ENCODE measurements around the gene SAFB. TPM values are rescaled to one million over a fixed set of nuclear protein-coding genes. Genes with fewer than 3 reads are reported as not detected.
A peak's percentile ranks its signal among the peaks of the same experiment; 100 is the strongest.

Gene SAFB
- total and polyA plus RNA-seq, 2 of the 13 experiments (the other 11 are each of a cell fraction or from before 2014, with no cell fraction given): 21.0 to 28.4 TPM

DNA sequence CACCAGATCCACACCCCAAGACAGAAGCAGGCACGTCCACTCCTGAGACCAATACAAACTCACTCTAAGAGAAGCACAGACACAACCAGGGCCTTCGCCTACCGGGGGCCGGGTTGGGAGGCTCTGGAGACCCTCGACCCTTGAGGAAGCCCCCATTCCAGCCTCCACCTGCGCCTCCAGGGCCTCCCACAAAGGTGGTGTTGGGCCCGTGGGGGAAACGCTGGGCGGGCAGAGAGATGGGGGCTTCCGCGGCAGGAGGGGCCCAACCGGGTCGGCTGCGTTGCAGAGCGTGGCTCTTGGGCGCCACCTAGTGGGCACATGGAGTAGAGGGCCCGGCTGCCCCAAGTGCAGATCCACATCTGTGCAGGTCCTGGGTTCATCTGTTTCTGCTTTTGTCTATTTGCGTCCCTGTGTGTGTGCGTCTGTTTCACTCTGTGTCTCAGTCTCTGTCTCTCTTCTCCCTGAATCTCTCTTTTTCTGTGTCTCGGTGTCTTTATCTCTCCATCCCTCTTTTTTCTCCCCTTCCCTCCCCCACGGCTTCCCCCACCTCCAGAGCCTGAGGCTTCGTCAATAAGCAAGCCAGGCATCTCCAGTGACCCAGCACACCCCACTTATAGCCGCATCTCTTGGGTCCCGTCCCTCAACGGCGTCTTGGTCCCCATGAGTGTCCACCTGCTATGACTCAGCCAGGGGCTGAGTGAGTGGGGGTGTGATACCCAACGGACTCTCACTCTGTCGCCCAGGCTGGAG is 44.6 kb upstream of the SAFB start (continued):
- TF ChIP-seq, protein P1, sequence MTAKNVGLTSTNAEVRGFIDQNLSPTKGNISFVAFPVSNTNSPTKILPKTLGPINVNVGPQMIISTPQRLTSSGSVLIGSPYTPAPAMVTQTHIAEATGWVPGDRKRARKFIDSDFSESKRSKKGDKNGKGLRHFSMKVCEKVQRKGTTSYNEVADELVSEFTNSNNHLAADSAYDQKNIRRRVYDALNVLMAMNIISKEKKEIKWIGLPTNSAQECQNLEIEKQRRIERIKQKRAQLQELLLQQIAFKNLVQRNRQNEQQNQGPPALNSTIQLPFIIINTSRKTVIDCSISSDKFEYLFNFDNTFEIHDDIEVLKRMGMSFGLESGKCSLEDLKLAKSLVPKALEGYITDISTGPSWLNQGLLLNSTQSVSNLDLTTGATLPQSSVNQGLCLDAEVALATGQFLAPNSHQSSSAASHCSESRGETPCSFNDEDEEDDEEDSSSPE (CRISPR knock-in tag; IDR thresholded peaks at IDR 0.05): no peak
- TF ChIP-seq AHR (CRISPR knock-in tag; IDR thresholded peaks at IDR 0.05): no peak
- TF ChIP-seq ZNF160 (CRISPR knock-in tag; IDR thresholded peaks at IDR 0.05): no peak; the same call in 1 of the 2 replicates
- no peak for TF ChIP-seq RBAK (CRISPR knock-in tag; IDR thresholded peaks at IDR 0.05)
- no peak for TF ChIP-seq FOXK2 (IDR thresholded peaks at IDR 0.05)
- TF ChIP-seq, protein P2, sequence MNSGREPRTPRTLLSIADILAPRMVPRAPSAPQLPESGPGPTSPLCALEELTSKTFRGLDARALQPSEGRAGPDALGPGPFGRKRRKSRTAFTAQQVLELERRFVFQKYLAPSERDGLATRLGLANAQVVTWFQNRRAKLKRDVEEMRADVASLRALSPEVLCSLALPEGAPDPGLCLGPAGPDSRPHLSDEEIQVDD (CRISPR knock-in tag; IDR thresholded peaks at IDR 0.05; ENCODE audit: borderline replicate concordance): no peak
- TF ChIP-seq GZF1 (CRISPR knock-in tag; IDR thresholded peaks at IDR 0.05): no peak
- TF ChIP-seq ZNF616 (CRISPR knock-in tag; IDR thresholded peaks at IDR 0.05; ENCODE audit: low read depth): no peak
- TF ChIP-seq ZNF879 (CRISPR knock-in tag; IDR thresholded peaks at IDR 0.05): no peak
- no peak; the same call in 1 of the 2 replicates for TF ChIP-seq ZNF556 (CRISPR knock-in tag; IDR thresholded peaks at IDR 0.05; ENCODE audit: borderline replicate concordance)
- TF ChIP-seq, protein P3, sequence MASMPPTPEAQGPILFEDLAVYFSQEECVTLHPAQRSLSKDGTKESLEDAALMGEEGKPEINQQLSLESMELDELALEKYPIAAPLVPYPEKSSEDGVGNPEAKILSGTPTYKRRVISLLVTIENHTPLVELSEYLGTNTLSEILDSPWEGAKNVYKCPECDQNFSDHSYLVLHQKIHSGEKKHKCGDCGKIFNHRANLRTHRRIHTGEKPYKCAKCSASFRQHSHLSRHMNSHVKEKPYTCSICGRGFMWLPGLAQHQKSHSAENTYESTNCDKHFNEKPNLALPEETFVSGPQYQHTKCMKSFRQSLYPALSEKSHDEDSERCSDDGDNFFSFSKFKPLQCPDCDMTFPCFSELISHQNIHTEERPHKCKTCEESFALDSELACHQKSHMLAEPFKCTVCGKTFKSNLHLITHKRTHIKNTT (CRISPR knock-in tag; IDR thresholded peaks at IDR 0.05): no peak
- TF ChIP-seq HMG20B (CRISPR knock-in tag; conservative IDR thresholded peaks at IDR 0.05): no peak
- TF ChIP-seq, protein P4, sequence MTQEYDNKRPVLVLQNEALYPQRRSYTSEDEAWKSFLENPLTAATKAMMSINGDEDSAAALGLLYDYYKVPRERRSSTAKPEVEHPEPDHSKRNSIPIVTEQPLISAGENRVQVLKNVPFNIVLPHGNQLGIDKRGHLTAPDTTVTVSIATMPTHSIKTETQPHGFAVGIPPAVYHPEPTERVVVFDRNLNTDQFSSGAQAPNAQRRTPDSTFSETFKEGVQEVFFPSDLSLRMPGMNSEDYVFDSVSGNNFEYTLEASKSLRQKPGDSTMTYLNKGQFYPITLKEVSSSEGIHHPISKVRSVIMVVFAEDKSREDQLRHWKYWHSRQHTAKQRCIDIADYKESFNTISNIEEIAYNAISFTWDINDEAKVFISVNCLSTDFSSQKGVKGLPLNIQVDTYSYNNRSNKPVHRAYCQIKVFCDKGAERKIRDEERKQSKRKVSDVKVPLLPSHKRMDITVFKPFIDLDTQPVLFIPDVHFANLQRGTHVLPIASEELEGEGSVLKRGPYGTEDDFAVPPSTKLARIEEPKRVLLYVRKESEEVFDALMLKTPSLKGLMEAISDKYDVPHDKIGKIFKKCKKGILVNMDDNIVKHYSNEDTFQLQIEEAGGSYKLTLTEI (CRISPR knock-in tag; conservative IDR thresholded peaks at IDR 0.05): no peak
- TF ChIP-seq ZNF776 (CRISPR knock-in tag; IDR thresholded peaks at IDR 0.05): no peak
- TF ChIP-seq GPN1 (CRISPR knock-in tag; IDR thresholded peaks at IDR 0.05; ENCODE audit: borderline replicate concordance): no peak
- TF ChIP-seq, protein P5, sequence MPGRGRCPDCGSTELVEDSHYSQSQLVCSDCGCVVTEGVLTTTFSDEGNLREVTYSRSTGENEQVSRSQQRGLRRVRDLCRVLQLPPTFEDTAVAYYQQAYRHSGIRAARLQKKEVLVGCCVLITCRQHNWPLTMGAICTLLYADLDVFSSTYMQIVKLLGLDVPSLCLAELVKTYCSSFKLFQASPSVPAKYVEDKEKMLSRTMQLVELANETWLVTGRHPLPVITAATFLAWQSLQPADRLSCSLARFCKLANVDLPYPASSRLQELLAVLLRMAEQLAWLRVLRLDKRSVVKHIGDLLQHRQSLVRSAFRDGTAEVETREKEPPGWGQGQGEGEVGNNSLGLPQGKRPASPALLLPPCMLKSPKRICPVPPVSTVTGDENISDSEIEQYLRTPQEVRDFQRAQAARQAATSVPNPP (CRISPR knock-in tag; IDR thresholded peaks at IDR 0.05): no peak
- TF ChIP-seq ZNF660 (CRISPR knock-in tag; IDR thresholded peaks at IDR 0.05; ENCODE audit: borderline replicate concordance, low read depth): no peak
- no peak for TF ChIP-seq MEIS1 (CRISPR knock-in tag; IDR thresholded peaks at IDR 0.05; ENCODE audit: borderline replicate concordance)
- no peak for TF ChIP-seq FLYWCH1 (CRISPR knock-in tag; IDR thresholded peaks at IDR 0.05)
- peak; percentile 39; the same call in 1 of the 2 replicates for TF ChIP-seq MEIS2 (CRISPR knock-in tag; IDR thresholded peaks at IDR 0.05)
- no peak for TF ChIP-seq ZSCAN30 (CRISPR knock-in tag; IDR thresholded peaks at IDR 0.05)
- TF ChIP-seq TOE1 (CRISPR knock-in tag; IDR thresholded peaks at IDR 0.05): no peak
- no peak for TF ChIP-seq NR2F2 (IDR thresholded peaks at IDR 0.05; ENCODE audit: borderline replicate concordance, low read depth)
- TF ChIP-seq SP4 (CRISPR knock-in tag; IDR thresholded peaks at IDR 0.05): no peak
- TF ChIP-seq CBX1 (IDR thresholded peaks at IDR 0.05; ENCODE audit: low read depth): no peak
- TF ChIP-seq ZFP37 (CRISPR knock-in tag; IDR thresholded peaks at IDR 0.05; ENCODE audit: borderline replicate concordance): no peak
